H9 (cell line): ENCODE measurements around the gene ETV7. TPM values are rescaled to one million over a fixed set of nuclear protein-coding genes. Genes with fewer than 3 reads are reported as not detected.

Experiments
- DNase-seq: peaks from one replicate; pipeline ENCODE4 v3.0.0-alpha.2; 2017
- H2AFZ ChIP-seq: one replicate; pipeline ENCODE4 v1.6.1; 2013; ENCODE audit warnings: mild to moderate bottlenecking, low read length, control low read depth, moderate library complexity
- H2AK5ac ChIP-seq: 2 replicates; pipeline ENCODE4 v1.6.1; 2013; ENCODE audit warnings: low read length, control low read depth, mixed read lengths; ENCODE audit not compliant: insufficient read length
- H2BK120ac ChIP-seq: one replicate; pipeline ENCODE4 v1.6.1; 2013; ENCODE audit warnings: low read depth, mild to moderate bottlenecking, low read length, control low read depth, inconsistent platforms; ENCODE audit not compliant: poor library complexity, severe bottlenecking
- H2BK12ac ChIP-seq: 2 replicates; pipeline ENCODE4 v1.6.1; 2013; ENCODE audit warnings: low read length, control low read depth, mixed read lengths, low read depth; ENCODE audit not compliant: insufficient read length
- H2BK15ac ChIP-seq: 2 replicates; pipeline ENCODE4 v1.6.1; 2013; ENCODE audit warnings: low read depth, low read length, control low read depth
- H2BK20ac ChIP-seq: one replicate; pipeline ENCODE4 v1.6.1; 2013; ENCODE audit warnings: low read depth, mild to moderate bottlenecking, low read length, control low read depth, inconsistent platforms; ENCODE audit not compliant: poor library complexity, severe bottlenecking
- H2BK5ac ChIP-seq: 2 replicates; pipeline ENCODE4 v1.6.1; 2013; ENCODE audit warnings: low read length, control low read depth, mixed read lengths; ENCODE audit not compliant: insufficient read length
- H3K14ac ChIP-seq: 2 replicates; pipeline ENCODE4 v1.6.1; 2013; ENCODE audit warnings: low read length, control low read depth; ENCODE audit not compliant: insufficient read depth
- H3K18ac ChIP-seq: 2 replicates; pipeline ENCODE4 v1.6.1; 2013; ENCODE audit warnings: low read depth, mild to moderate bottlenecking, mixed read lengths, low read length, control low read depth; ENCODE audit not compliant: insufficient read length
- H3K23ac ChIP-seq: 2 replicates; pipeline ENCODE4 v1.6.1; 2013; ENCODE audit warnings: low read length, control low read depth, mixed read lengths, low read depth; ENCODE audit not compliant: insufficient read length
- H3K23me2 ChIP-seq: 2 replicates; pipeline ENCODE4 v1.6.1; 2013; ENCODE audit warnings: low read depth, mild to moderate bottlenecking, mixed read lengths, low read length, control low read depth; ENCODE audit not compliant: insufficient read length, poor library complexity, severe bottlenecking
- H3K27ac ChIP-seq: 2 replicates; pipeline ENCODE4 v1.5.1; 2013; ENCODE audit warnings: low read length, control low read depth, mixed read lengths, low read depth; ENCODE audit not compliant: insufficient read length
- H3K27me3 ChIP-seq: 2 replicates; pipeline ENCODE4 v1.6.1; 2013; ENCODE audit warnings: low read length, control low read depth, inconsistent platforms; ENCODE audit not compliant: insufficient read depth
- H3K4ac ChIP-seq: 2 replicates; pipeline ENCODE4 v1.6.1; 2013; ENCODE audit warnings: low read depth, mild to moderate bottlenecking, control low read depth, inconsistent platforms, low read length, moderate library complexity
- H3K4me1 ChIP-seq: 2 replicates; pipeline ENCODE4 v1.6.1; 2013; ENCODE audit warnings: low read length, control low read depth, inconsistent platforms; ENCODE audit not compliant: insufficient read depth
- H3K4me2 ChIP-seq: 2 replicates; pipeline ENCODE4 v1.6.1; 2013; ENCODE audit warnings: low read length, control low read depth, mixed read lengths; ENCODE audit not compliant: insufficient read length, insufficient read depth
- H3K56ac ChIP-seq: 2 replicates; pipeline ENCODE4 v1.6.1; 2013; ENCODE audit warnings: low read depth, mild to moderate bottlenecking, mixed read lengths, low read length, control low read depth; ENCODE audit not compliant: insufficient read length
- H3K79me1 ChIP-seq: 2 replicates; pipeline ENCODE4 v1.6.1; 2013; ENCODE audit warnings: low read depth, mild to moderate bottlenecking, moderate library complexity, low read length, control low read depth, inconsistent platforms; ENCODE audit not compliant: insufficient read depth, poor library complexity, severe bottlenecking
- H3K79me2 ChIP-seq: 2 replicates; pipeline ENCODE4 v1.6.1; 2013; ENCODE audit warnings: low read length, control low read depth, inconsistent platforms; ENCODE audit not compliant: insufficient read depth
- H3K9ac ChIP-seq: 2 replicates; pipeline ENCODE4 v1.6.1; 2013; ENCODE audit warnings: low read length, control low read depth, mixed read lengths; ENCODE audit not compliant: insufficient read length; ENCODE audit errors: extremely low read depth
- H3K9me3 ChIP-seq: one replicate; pipeline ENCODE4 v1.6.1; 2013; ENCODE audit warnings: low read depth, low read length, inconsistent platforms; ENCODE audit not compliant: control insufficient read depth
- H3T11ph ChIP-seq: one replicate; pipeline ENCODE4 v1.6.1; 2013; ENCODE audit warnings: mild to moderate bottlenecking, low read length, control low read depth, inconsistent platforms
- H4K20me1 ChIP-seq: one replicate; pipeline ENCODE4 v1.6.1; 2013; ENCODE audit not compliant: control insufficient read depth, insufficient read length, insufficient read depth
- H4K5ac ChIP-seq: 2 replicates; pipeline ENCODE4 v1.6.1; 2013; ENCODE audit warnings: low read depth, mild to moderate bottlenecking, mixed read lengths, low read length, control low read depth; ENCODE audit not compliant: insufficient read length
- H4K8ac ChIP-seq: replicated peaks from 2 replicates; pipeline ENCODE4 v1.6.1; 2013; ENCODE audit warnings: low read length, control low read depth, mixed read lengths, low read depth; ENCODE audit not compliant: insufficient read length
- H4K91ac ChIP-seq: 2 replicates; pipeline ENCODE4 v1.6.1; 2013; ENCODE audit warnings: low read depth, mild to moderate bottlenecking, moderate library complexity, mixed read lengths, low read length, control low read depth; ENCODE audit not compliant: insufficient read length
- H3K27ac Mint-ChIP-seq, 3 experiments: 2 replicates in 2 of 3; 3 replicates in 1 of 3; pipeline ENCODE4 v1.8.0; 2020 to 2021; ENCODE audit warnings: mixed read lengths in 3 of 3, mild to moderate bottlenecking in 1 of 3, moderate library complexity in 1 of 3
- H3K27me3 Mint-ChIP-seq: 2 replicates; pipeline ENCODE4 v1.8.0; 2021; ENCODE audit warnings: low read depth, mild to moderate bottlenecking, moderate library complexity, mixed read lengths
- H3K36me3 Mint-ChIP-seq, 3 experiments: 2 replicates in 2 of 3; 3 replicates in 1 of 3; pipeline ENCODE4 v1.8.0; 2020 to 2021; ENCODE audit warnings: low read depth in 3 of 3, mixed read lengths in 3 of 3; ENCODE audit not compliant: insufficient read depth in 1 of 3
- H3K4me1 Mint-ChIP-seq, 2 experiments: 2 replicates each; pipeline ENCODE4 v1.8.0; 2020; ENCODE audit warnings: mixed read lengths in 2 of 2
- H3K4me3 Mint-ChIP-seq, 2 experiments: 2 replicates in 1 of 2; 3 replicates in 1 of 2; pipeline ENCODE4 v1.8.0; 2020 to 2021; ENCODE audit warnings: mild to moderate bottlenecking in 2 of 2, mixed read lengths in 2 of 2, moderate library complexity in 1 of 2
- H3K9me3 Mint-ChIP-seq, 2 experiments: 2 replicates in 1 of 2; 3 replicates in 1 of 2; pipeline ENCODE4 v1.8.0; 2020; ENCODE audit warnings: mild to moderate bottlenecking in 2 of 2, mixed read lengths in 2 of 2, moderate library complexity in 1 of 2
- WGBS: extraction: QIAGEN DNeasy Blood & Tissue Kit; methylation state at CpG from one replicate; pipeline ENCODE4 v1.1.7; 2013; ENCODE audit warnings: missing lambda C conversion rate, low lambda C conversion rate, mixed read lengths; ENCODE audit not compliant: insufficient read length; ENCODE audit errors: extremely low coverage; 5-methylcytosine and 5-hydroxymethylcytosine counted together
- total RNA-seq: library from RNA; stranded (reverse); gene quantifications from 2 replicates; pipeline ENCODE4 v1.2.1, GENCODE V29; 2021
- TF ChIP-seq, protein P1 (sequence below): fragments of 200-600 bp; sonication (generic); conservative IDR thresholded peaks from 3 replicates; pipeline ENCODE4 v1.8.0; 2021; ENCODE audit warnings: antibody characterized with exemption, mild to moderate bottlenecking

The ETV7 gene
- total RNA-seq, 1 experiment from 2014 or later, result 0.92 TPM

DNA sequence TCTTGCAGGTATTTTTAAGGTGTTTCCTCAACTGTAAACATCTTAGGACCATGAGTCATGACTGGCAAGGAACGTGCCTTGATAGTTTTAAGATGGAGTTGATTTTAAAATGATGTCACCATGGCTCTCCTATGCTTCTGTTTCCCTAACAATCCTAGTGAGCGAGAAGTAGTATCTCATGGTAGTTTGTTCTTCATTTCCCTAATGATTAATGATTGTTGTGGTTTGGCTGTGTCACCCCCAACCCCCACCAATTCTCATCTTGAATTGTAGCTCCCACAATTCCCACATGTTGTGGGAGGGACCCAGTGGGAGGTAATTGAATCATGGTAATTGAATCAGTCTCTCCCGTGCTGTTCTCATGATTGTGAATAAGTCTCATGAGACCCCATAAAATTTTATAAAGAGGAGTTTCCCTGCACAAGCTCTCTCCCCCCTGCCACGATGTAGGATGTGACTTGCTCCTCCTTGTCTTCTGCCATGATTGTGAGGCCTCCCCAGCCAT, 34.0 kb downstream of the ETV7 start:
- no peak overlapping the region for H2BK5ac ChIP-seq
- Mint-ChIP-seq H3K9me3 (peaks cover 2 to 3% of the 10 kb centered on the region in 2 experiments; a peak in 2 of 5 replicates), H3K4me1 (no peaks in the 10 kb centered on the region), H3K27me3 (peaks cover 4% of the 10 kb centered on the region), H3K27ac (no peak overlapping the region), H3K36me3 (peaks cover 0 to 2% (median 0%) of the 10 kb centered on the region in 3 experiments; a peak in 2 of 7 replicates), H3K4me3 (no peak overlapping the region)
- no peak overlapping the region for H4K5ac ChIP-seq
- TF ChIP-seq, protein P1, sequence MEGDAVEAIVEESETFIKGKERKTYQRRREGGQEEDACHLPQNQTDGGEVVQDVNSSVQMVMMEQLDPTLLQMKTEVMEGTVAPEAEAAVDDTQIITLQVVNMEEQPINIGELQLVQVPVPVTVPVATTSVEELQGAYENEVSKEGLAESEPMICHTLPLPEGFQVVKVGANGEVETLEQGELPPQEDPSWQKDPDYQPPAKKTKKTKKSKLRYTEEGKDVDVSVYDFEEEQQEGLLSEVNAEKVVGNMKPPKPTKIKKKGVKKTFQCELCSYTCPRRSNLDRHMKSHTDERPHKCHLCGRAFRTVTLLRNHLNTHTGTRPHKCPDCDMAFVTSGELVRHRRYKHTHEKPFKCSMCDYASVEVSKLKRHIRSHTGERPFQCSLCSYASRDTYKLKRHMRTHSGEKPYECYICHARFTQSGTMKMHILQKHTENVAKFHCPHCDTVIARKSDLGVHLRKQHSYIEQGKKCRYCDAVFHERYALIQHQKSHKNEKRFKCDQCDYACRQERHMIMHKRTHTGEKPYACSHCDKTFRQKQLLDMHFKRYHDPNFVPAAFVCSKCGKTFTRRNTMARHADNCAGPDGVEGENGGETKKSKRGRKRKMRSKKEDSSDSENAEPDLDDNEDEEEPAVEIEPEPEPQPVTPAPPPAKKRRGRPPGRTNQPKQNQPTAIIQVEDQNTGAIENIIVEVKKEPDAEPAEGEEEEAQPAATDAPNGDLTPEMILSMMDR, result no peak
- H3K4me1 ChIP-seq, result no peaks in the 10 kb centered on the region
- no peak overlapping the region for H2BK12ac ChIP-seq
- H3K79me2 ChIP-seq, result no peaks in the 10 kb centered on the region
- no peaks in the 10 kb centered on the region for H3K27me3 ChIP-seq
- H2BK15ac ChIP-seq, result no peak overlapping the region
- no peak overlapping the region for H4K91ac ChIP-seq
- H3K23ac ChIP-seq, result no peak overlapping the region
- no peak overlapping the region for H3T11ph ChIP-seq
- H3K4me2 ChIP-seq, result no peak overlapping the region
- no peak overlapping the region for H2AK5ac ChIP-seq
- no peaks in the 10 kb centered on the region for H3K23me2 ChIP-seq
- WGBS, result no CpG with 5 or more reads among the region's 4 CpGs
- H4K20me1 ChIP-seq, result no peaks in the 10 kb centered on the region
- no peak overlapping the region for H4K8ac ChIP-seq
- H3K9ac ChIP-seq, result no peak overlapping the region
- H3K9me3 ChIP-seq, result no peaks in the 10 kb centered on the region
- DNase-seq, result no peak
- no peak overlapping the region for H3K18ac ChIP-seq
- no peak overlapping the region for H2AFZ ChIP-seq
- H3K4ac ChIP-seq, result no peak overlapping the region
- H3K79me1 ChIP-seq, result no peaks in the 10 kb centered on the region
- no peak overlapping the region for H3K27ac ChIP-seq
- H3K56ac ChIP-seq, result no peak overlapping the region
- no peak overlapping the region for H3K14ac ChIP-seq
- H2BK120ac ChIP-seq, result no peak overlapping the region
- no peak overlapping the region for H2BK20ac ChIP-seq
